HS-27A (cell line): ENCODE results near the gene MAP2K5.

Experiments
- DNase-seq: peaks from one replicate; pipeline ENCODE4 v3.0.0-alpha.2; 2012; ENCODE audit warnings: low read depth, missing footprints

The MAP2K5 gene

GRCh38 chr15:67825881-67826716 lies 283.6 kb downstream of the MAP2K5 start:
- DNase-seq, result no peak

- DNase-seq, result no peak
Measured at GRCh38 chr15:67826717-67827561, 284.4 kb downstream of the MAP2K5 start.

- DNase-seq, result no peak
Measured at GRCh38 chr15:67827562-67828277, 285.2 kb downstream of the MAP2K5 start.

GRCh38 chr15:67828278-67828968 lies 285.9 kb downstream of the MAP2K5 start:
- no peak for DNase-seq

GRCh38 chr15:67828969-67829646 lies 286.6 kb downstream of the MAP2K5 start:
- DNase-seq, result no peak

- DNase-seq, result no peak
Measured at GRCh38 chr15:67829647-67830504, 287.4 kb downstream of the MAP2K5 start.

GRCh38 chr15:67831363-67831762 lies 288.9 kb downstream of the MAP2K5 start:
- no peak for DNase-seq

- DNase-seq, result no peak
Measured at GRCh38 chr15:67832031-67832551, 289.6 kb downstream of the MAP2K5 start.

- no peak for DNase-seq
Measured at GRCh38 chr15:67832897-67833709, 290.6 kb downstream of the MAP2K5 start.

- DNase-seq, result no peak
Measured at GRCh38 chr15:67833710-67834511, 291.4 kb downstream of the MAP2K5 start.

GRCh38 chr15:67834581-67835296 lies 292.2 kb downstream of the MAP2K5 start:
- DNase-seq, result no peak

- no peak for DNase-seq
Measured at GRCh38 chr15:67835297-67836133, 293.0 kb downstream of the MAP2K5 start.

GRCh38 chr15:67836134-67836455 lies 293.6 kb downstream of the MAP2K5 start:
- DNase-seq, result no peak

GRCh38 chr15:67836477-67836876 lies 294.0 kb downstream of the MAP2K5 start:
- DNase-seq, result no peak

- no peak for DNase-seq
Measured at GRCh38 chr15:67836955-67837354, 294.5 kb downstream of the MAP2K5 start.

GRCh38 chr15:67838789-67839332 lies 296.4 kb downstream of the MAP2K5 start:
- DNase-seq, result no peak
